ENCODE measurements around the gene FEM1A. TPM values are rescaled to one million over a fixed set of nuclear protein-coding genes. Genes with fewer than 3 reads are reported as not detected.

The FEM1A gene
- total RNA-seq, 1 donor from 2014 or later = 11.1 TPM

- Mint-ChIP-seq H3K9me3 (ENCODE audit: low read depth) (peaks cover 2% of the 10 kb centered on the region), H3K36me3 (ENCODE audit: low read depth) (peaks cover 6% of the 10 kb centered on the region), H3K4me3 (ENCODE audit: unreplicated experiment) (peak overlapping the region; percentile 67), H3K27ac (ENCODE audit: unreplicated experiment) (peak overlapping the region; percentile 88), H3K4me1 (ENCODE audit: low read depth) (peaks cover 30% of the 10 kb centered on the region), H3K27me3 (ENCODE audit: low read depth) (no peaks in the 10 kb centered on the region)
- TF ChIP-seq, protein P1, sequence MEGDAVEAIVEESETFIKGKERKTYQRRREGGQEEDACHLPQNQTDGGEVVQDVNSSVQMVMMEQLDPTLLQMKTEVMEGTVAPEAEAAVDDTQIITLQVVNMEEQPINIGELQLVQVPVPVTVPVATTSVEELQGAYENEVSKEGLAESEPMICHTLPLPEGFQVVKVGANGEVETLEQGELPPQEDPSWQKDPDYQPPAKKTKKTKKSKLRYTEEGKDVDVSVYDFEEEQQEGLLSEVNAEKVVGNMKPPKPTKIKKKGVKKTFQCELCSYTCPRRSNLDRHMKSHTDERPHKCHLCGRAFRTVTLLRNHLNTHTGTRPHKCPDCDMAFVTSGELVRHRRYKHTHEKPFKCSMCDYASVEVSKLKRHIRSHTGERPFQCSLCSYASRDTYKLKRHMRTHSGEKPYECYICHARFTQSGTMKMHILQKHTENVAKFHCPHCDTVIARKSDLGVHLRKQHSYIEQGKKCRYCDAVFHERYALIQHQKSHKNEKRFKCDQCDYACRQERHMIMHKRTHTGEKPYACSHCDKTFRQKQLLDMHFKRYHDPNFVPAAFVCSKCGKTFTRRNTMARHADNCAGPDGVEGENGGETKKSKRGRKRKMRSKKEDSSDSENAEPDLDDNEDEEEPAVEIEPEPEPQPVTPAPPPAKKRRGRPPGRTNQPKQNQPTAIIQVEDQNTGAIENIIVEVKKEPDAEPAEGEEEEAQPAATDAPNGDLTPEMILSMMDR (IDR thresholded peaks at IDR 0.05) = no peak
- no peak for DNase-seq (ENCODE audit: low spot score)
These were observed 23.3 kb downstream of the FEM1A start for GRCh38 chr19:4814625-4815425.

GRCh38 chr19:4815426-4816201 is 24.1 kb downstream of the FEM1A start:
- DNase-seq (ENCODE audit: low spot score) = peak; percentile 94
- Mint-ChIP-seq H3K27me3 (ENCODE audit: low read depth) (no peaks in the 10 kb centered on the region), H3K4me3 (ENCODE audit: unreplicated experiment) (peak overlapping the region; percentile 67), H3K36me3 (ENCODE audit: low read depth) (peaks cover 6% of the 10 kb centered on the region), H3K4me1 (ENCODE audit: low read depth) (peaks cover 28% of the 10 kb centered on the region), H3K27ac (ENCODE audit: unreplicated experiment) (peak overlapping the region; percentile 88), H3K9me3 (ENCODE audit: low read depth) (peaks cover 2% of the 10 kb centered on the region)
- TF ChIP-seq, protein P1 (IDR thresholded peaks at IDR 0.05) = no peak

GRCh38 chr19:4816202-4816949 is 24.8 kb downstream of the FEM1A start:
- TF ChIP-seq, protein P1 (IDR thresholded peaks at IDR 0.05) = no peak
- DNase-seq (ENCODE audit: low spot score) = no peak
- Mint-ChIP-seq H3K27me3 (ENCODE audit: low read depth) (no peaks in the 10 kb centered on the region), H3K36me3 (ENCODE audit: low read depth) (peaks cover 7% of the 10 kb centered on the region), H3K4me1 (ENCODE audit: low read depth) (peaks cover 26% of the 10 kb centered on the region), H3K27ac (ENCODE audit: unreplicated experiment) (no peak overlapping the region), H3K4me3 (ENCODE audit: unreplicated experiment) (no peak overlapping the region), H3K9me3 (ENCODE audit: low read depth) (peaks cover 2% of the 10 kb centered on the region)

GRCh38 chr19:4816950-4817278 is 25.4 kb downstream of the FEM1A start:
- H3K27ac Mint-ChIP-seq (ENCODE audit: unreplicated experiment) = no peak overlapping the region
- no peak overlapping the region for H3K4me3 Mint-ChIP-seq (ENCODE audit: unreplicated experiment)
- H3K9me3 Mint-ChIP-seq (ENCODE audit: low read depth) = peaks cover 2% of the 10 kb centered on the region
- no peak for DNase-seq (ENCODE audit: low spot score)
- no peaks in the 10 kb centered on the region for H3K27me3 Mint-ChIP-seq (ENCODE audit: low read depth)
- peaks cover 21% of the 10 kb centered on the region for H3K4me1 Mint-ChIP-seq (ENCODE audit: low read depth)
- TF ChIP-seq, protein P1 (IDR thresholded peaks at IDR 0.05) = no peak
- H3K36me3 Mint-ChIP-seq (ENCODE audit: low read depth) = peaks cover 8% of the 10 kb centered on the region

Data from chondrocyte (in vitro differentiated cells).